Glutamatergic neuron (in vitro differentiated cells): ENCODE results near the gene MBP. TPM values are rescaled to one million over a fixed set of nuclear protein-coding genes. Genes with fewer than 3 reads are reported as not detected.

ENCODE experiments used
- DNase-seq: peaks from one replicate; pipeline ENCODE4 v3.0.0; 2022
- H3K27ac Mint-ChIP-seq: one replicate; pipeline ENCODE4 v1.8.0; 2020; ENCODE audit warnings: mild to moderate bottlenecking, mixed read lengths, inconsistent platforms; ENCODE audit not compliant: unreplicated experiment
- H3K27me3 Mint-ChIP-seq: one replicate; pipeline ENCODE4 v1.8.0; 2020; ENCODE audit warnings: mild to moderate bottlenecking, moderate library complexity, mixed read lengths, inconsistent platforms; ENCODE audit not compliant: unreplicated experiment
- H3K36me3 Mint-ChIP-seq: one replicate; pipeline ENCODE4 v1.8.0; 2020; ENCODE audit warnings: mild to moderate bottlenecking, mixed read lengths, inconsistent platforms; ENCODE audit not compliant: unreplicated experiment
- H3K4me1 Mint-ChIP-seq: one replicate; pipeline ENCODE4 v1.8.0; 2020; ENCODE audit warnings: mild to moderate bottlenecking, low read depth, mixed read lengths, inconsistent platforms; ENCODE audit not compliant: unreplicated experiment
- H3K4me3 Mint-ChIP-seq: one replicate; pipeline ENCODE4 v1.8.0; 2020; ENCODE audit warnings: mild to moderate bottlenecking, mixed read lengths, inconsistent platforms; ENCODE audit not compliant: unreplicated experiment
- H3K9me3 Mint-ChIP-seq: one replicate; pipeline ENCODE4 v1.8.0; 2020; ENCODE audit warnings: mild to moderate bottlenecking, moderate library complexity, mixed read lengths, inconsistent platforms; ENCODE audit not compliant: unreplicated experiment
- CTCF ChIP-seq: fragments of 200-600 bp; sonication (generic); IDR thresholded peaks from one replicate; pipeline ENCODE4 v1.5.0; 2021; ENCODE audit not compliant: partially characterized antibody, unreplicated experiment
- total RNA-seq: library from RNA; stranded (reverse); fragmentation: NEBNext Ultra II Directional; extraction: Animal tissue kit (Norgen Biotek cat#: 25700); gene quantifications from one replicate; pipeline ENCODE4 v1.2.1, GENCODE V29; 2021; ENCODE audit not compliant: unreplicated experiment

MBP gene
- total RNA-seq, 1 donor from 2014 or later = 82.6 TPM

GRCh38 chr18:77115192-77115953 lies 17.2 kb downstream of the MBP start:
- Mint-ChIP-seq H3K4me1 (peaks cover 27% of the 10 kb centered on the region), H3K4me3 (no peak overlapping the region), H3K27ac (no peak overlapping the region), H3K9me3 (peaks cover 12% of the 10 kb centered on the region), H3K27me3 (peaks cover 3% of the 10 kb centered on the region), H3K36me3 (peaks cover 21% of the 10 kb centered on the region)
- DNase-seq = no peak
- no peak for TF ChIP-seq CTCF

DNA sequence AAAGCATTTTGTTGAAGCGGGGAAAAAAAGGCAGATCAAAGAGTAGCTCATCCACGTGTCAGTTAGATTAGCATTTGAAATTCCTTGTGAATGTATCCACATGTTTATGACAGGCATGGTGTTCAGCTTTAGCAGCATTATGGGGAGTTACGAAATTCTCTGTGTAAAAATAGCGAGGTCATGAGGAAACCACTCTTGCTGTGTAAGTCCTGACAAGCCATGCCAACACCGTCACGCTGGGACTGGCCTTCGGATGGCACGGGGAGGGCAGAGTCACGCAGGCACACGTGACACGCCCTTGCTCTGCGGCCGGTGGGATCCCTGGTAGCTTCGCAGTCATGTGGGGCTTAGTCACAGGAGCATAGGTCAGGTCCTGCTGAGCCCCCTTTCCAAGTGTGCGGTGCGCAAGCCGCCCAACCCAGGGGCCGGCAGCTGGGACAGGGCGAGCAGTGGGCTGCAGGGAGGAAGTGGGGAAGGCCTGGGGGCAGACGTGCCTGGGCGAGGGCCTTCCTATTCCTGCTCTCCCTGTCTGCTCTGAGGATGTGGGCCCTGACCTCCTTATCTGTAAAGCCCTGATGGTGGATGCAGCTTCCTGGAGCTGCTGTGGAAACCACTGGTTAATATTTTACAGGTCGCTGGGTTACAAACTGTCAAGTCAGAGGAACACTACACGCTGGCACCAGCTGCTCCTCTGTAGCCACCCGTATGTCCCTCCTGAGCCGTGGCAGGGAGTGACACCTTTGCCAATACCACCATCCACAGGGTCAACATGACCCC lies 18.0 kb downstream of the MBP start:
- Mint-ChIP-seq H3K4me1 (peaks cover 30% of the 10 kb centered on the region), H3K4me3 (no peak overlapping the region), H3K27ac (peak overlapping the region; percentile 15), H3K9me3 (peaks cover 10% of the 10 kb centered on the region), H3K36me3 (peaks cover 21% of the 10 kb centered on the region), H3K27me3 (peaks cover 3% of the 10 kb centered on the region)
- no peak for TF ChIP-seq CTCF
- DNase-seq = no peak

DNA sequence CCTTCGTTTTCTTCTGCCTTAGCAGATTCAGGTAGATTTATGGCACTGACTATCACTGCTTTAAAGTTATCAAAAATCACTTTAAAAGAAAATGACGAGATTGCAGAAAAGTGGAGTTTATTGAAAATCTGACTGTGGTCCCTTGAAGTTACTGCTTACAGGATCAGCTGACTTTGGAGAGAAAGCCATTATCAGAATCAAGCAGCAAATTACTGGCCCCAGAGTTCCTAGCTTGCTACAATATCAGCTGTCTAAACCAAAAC lies 18.5 kb downstream of the MBP start:
- no peak for DNase-seq
- Mint-ChIP-seq H3K4me3 (no peak overlapping the region), H3K27ac (peak overlapping the region; percentile 15), H3K9me3 (peaks cover 10% of the 10 kb centered on the region), H3K27me3 (peaks cover 3% of the 10 kb centered on the region), H3K4me1 (peaks cover 36% of the 10 kb centered on the region), H3K36me3 (peaks cover 21% of the 10 kb centered on the region)
- no peak for TF ChIP-seq CTCF

DNA sequence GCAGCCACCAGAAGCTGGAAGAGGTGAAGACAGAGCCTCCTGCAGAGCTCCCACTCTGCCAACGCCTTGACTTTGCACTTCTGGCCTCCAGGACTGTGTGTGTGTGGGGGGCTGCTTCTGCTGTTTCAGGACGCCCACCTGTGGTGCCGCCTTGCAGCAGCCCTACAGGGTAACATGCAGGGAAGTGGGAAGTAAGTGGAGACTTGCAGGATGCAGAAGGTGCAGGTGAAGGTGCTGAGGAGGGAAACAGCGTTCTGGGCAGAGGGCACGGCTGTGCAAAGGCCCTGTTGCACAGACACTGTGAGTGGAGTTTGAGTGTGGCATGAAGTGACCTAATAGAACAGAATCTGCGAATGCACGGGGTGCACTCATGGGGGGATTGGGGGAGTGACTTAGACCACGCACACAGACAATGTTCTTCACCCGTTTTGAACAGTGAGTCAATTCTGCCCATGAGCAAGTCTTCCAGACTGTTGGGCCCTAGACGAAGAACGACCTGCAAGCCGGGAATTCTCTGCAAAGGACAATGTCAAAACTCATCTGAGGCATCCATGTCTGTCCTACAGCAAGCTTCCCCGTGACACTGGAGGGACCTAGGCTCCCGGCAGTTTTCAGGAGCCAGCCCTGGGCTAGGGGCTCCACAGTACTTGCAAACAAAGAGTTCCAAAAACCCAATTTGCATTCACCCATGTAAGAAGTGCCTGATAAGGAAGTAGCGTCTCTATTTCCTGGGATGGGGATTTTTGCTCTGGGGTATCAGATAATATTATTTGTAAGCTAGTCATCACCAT lies 19.0 kb downstream of the MBP start:
- no peak overlapping the region for H3K27ac Mint-ChIP-seq
- no peak for TF ChIP-seq CTCF
- H3K36me3 Mint-ChIP-seq = peaks cover 17% of the 10 kb centered on the region
- peaks cover 10% of the 10 kb centered on the region for H3K9me3 Mint-ChIP-seq
- peak overlapping the region; percentile 21 for H3K4me3 Mint-ChIP-seq
- H3K4me1 Mint-ChIP-seq = peaks cover 36% of the 10 kb centered on the region
- H3K27me3 Mint-ChIP-seq = peaks cover 1% of the 10 kb centered on the region
- no peak for DNase-seq
